NCI-H748 treated with DMSO at 0.1 percent for 48 hours (cell line): ENCODE results near the gene COLGALT1.
"Not testable (repeated sequence)": the region's sequence is repeated elsewhere in the genome, so short reads cannot be mapped to it uniquely, and the experiment has no call there.

ENCODE experiments used
- DNase-seq: peaks from one replicate; lab custom pipeline; 2025; lab: John Stamatoyannopoulos, UW

Gene COLGALT1

GRCh38 chr19:17532557-17532956 is 22.9 kb upstream of the COLGALT1 start:
- no peak for DNase-seq

GRCh38 chr19:17534767-17535166 is 20.7 kb upstream of the COLGALT1 start:
- no peak for DNase-seq

- DNase-seq: no peak
Observed at GRCh38 chr19:17536955-17537354, 18.5 kb upstream of the COLGALT1 start.

- no peak for DNase-seq
Observed at GRCh38 chr19:17538684-17539237, 16.7 kb upstream of the COLGALT1 start.

GRCh38 chr19:17539238-17540117 is 16.0 kb upstream of the COLGALT1 start:
- peak; percentile 89 for DNase-seq

DNA sequence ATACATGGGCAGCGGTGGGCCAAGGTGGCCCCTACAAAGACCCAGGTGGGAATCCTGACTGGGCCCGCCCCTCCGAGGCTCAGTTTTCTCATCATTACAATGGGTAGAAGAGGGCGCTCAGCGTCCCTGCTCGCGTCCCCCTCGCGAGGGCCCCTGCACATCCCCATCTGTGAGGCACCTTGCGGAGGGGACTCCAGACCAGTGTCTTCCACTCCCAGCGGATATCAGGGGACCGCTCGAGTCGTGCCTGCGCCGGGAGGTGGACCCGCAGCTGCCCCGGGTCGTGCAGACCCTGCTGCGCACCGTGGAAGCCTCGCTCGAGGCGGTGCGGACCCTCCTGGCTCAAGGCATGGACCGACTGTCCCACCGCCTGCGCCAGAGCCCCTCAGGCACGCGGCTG is 15.3 kb upstream of the COLGALT1 start:
- no peak for DNase-seq

- no peak for DNase-seq
Observed at GRCh38 chr19:17541184-17541759, 14.2 kb upstream of the COLGALT1 start.

GRCh38 chr19:17542042-17542441 is 13.4 kb upstream of the COLGALT1 start:
- DNase-seq: no peak

DNA sequence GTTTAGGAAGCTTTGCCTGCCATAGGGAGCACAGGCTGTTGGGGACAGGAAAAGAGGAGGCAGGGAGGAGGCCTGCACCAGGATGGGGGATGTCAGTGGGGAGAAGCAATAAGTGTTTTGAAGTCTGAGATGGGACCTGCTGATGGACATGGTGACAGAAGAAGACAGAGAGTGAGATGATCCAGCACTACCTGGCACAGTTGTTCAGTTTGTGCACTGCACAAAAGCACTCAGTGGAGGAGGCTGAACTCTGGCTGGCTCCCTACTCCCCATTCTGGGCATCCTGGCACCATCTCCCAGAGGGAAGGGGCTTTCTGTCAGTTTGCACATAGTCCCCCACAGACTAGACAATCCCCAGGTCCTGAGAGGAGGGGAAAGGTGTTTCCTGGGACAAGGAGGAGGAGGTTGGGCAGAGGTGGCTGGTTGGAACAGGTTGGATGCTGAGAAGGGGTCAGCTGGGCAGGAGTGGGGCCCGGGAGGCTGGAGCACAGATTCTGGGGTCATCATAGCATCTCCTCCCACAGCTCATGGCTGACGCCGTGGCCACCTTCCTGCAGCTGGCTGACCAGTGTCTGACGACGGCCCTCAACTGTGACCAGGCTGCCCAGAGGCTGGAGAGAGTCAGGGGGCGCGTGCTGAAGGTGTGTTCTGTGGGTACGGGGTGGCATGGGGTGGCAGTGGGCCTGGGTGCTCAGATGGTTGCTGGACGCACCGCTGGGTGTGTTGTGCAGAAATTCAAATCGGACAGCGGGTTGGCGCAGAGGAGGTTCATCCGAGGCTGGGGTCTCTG is 12.5 kb upstream of the COLGALT1 start:
- no peak for DNase-seq

- no peak for DNase-seq
Observed at GRCh38 chr19:17543986-17544385, 11.5 kb upstream of the COLGALT1 start.

GRCh38 chr19:17544418-17544817 is 11.0 kb upstream of the COLGALT1 start:
- DNase-seq: no peak

DNA sequence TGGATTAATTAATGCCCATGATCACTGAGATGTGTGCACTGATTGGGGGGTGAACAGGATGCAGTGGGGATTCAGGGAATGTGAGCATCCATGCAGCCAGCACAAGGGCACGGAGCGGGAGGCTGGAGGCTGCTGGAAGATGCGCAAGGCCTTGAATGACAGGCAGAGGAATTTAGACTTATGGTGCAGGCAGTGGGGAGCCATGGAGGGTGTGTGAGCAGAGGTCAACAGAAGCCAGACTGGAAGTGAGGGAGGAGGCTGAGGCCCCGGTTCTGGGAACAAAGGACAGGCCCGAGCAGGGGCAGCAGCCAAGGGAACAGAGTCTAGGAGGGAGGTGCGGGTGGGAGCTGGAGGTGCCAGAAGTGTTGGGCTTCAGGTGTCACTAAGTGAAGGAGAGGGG is 7.3 kb upstream of the COLGALT1 start:
- DNase-seq: no peak

DNA sequence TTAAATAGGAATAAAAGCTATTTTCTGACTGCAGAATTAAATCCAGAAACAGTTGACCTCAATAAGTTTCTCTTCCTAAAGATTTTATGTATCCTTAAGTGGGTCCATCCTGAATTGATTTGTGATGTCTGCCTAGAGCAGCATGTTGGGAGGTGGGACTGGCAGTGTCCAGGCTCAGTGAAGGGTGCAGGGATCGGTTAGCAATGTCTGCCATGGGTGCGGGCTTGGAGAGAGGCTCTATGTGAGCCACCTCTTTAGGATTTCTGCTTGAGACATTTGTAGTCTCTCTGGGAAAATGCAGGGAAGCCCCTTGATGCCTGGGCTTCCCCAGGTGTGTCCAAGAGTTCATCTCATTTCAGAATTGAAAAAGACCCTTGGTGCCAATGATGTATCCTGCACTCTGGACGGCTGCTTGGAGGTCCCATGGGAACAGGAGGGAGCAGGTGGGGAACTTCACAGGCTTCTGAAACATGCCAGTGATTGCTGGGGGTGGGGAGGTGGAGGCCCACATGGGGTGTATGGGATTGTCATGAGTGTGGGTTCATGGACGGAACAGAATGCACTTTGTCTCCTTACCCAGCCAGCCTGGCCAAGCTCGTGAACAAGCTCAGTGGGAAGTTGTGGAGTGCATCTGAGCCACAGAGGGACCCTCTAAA is 6.2 kb upstream of the COLGALT1 start:
- no peak for DNase-seq

DNA sequence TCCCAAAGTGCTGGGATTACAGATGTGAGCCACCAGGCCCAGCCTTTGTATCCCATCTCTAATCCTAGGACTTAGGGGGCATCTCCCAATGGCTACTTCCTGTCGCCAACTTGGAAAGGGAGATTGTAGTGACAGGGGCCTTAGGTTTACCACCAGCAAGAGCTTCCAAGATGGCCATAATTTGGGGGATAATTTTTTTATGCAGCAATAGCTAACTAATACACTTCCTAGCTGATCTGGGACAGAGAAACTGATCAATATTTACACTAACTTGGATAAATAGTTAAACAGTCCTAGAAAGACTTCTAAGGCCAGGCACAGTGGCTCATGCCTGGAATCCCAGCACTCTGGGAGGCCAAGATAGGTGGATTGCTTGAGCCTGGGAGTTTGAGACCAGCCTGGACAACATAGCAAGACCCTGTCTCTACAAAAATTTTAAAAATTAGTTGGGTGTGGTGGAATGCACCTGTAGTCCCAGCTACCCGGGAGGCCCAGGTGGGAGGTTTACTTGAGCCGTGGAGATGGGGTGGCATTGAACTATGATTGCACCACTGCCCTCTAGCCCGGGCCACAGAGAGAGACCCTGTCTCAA is 5.3 kb upstream of the COLGALT1 start:
- no peak for DNase-seq

DNA sequence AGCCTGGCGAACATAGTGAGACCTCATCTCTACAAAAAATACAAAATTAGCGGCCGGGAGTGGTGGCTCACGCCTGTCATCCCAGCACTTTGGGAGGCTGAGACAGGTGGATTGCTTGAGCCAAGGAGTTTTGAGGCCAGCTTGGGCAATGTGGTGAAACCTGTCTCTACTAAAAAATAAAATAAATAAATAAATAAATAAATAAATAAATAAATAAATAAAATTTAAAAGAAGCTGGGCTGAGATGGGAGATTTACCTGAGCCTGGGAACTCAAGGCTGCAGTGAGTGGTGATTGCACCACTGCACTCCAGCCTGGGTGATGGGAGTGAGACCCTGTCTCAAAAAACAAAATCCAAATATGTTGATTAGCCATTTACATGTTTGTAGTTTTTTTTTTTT is 2.7 kb upstream of the COLGALT1 start:
- not testable (repeated sequence) for DNase-seq

- DNase-seq: no peak
Observed at GRCh38 chr19:17553256-17553655, 2.2 kb upstream of the COLGALT1 start.

- no peak for DNase-seq
Observed at GRCh38 chr19:17554968-17555479, 425 bp upstream of the COLGALT1 start.

GRCh38 chr19:17555929-17556813 is 722 bp downstream of the COLGALT1 start:
- DNase-seq: no peak

DNA sequence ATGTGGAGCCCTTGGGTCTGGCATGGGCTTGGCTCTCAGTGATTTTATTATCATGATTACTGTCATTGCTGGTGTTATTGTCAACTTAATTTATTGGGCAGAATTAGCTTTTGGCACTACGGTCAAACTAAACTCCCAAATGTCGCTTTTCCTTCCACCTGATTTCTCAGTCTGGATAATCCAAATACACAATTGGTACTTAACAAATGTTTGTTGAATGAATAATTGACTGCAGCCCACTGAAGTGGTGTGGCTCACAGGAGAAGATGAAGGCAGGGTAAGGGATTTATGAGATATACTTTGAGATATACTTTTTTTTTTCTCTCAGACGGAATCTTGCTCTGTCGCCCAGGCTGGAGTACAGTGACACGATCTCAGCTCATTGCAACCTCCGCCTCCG is 1.5 kb downstream of the COLGALT1 start:
- no peak for DNase-seq

GRCh38 chr19:17557466-17557865 is 2.0 kb downstream of the COLGALT1 start:
- no peak for DNase-seq
